Cardiac muscle cell (in vitro differentiated cells and primary cell): Measurements from ENCODE around the gene SH3BGR. TPM values are rescaled to one million over a fixed set of nuclear protein-coding genes. Genes with fewer than 3 reads are reported as not detected.

Experiments used
- DNase-seq, 2 donors: peaks; one replicate each; pipeline versions ENCODE4 v3.0.0 to v3.0.0-alpha.2; 2010 to 2017; ENCODE audit warnings: low read depth in 1 of 2, low spot score in 1 of 2
- H3K27ac ChIP-seq: fragments of 200-600 bp; sonication (generic); 2 replicates; pipeline ENCODE4 v1.5.1; 2016
- H3K27me3 ChIP-seq: fragments of 200-600 bp; sonication (generic); 2 replicates; pipeline ENCODE4 v1.6.0; 2016; ENCODE audit warnings: control low read depth
- H3K36me3 ChIP-seq: fragments of 200-600 bp; sonication (generic); 2 replicates; pipeline ENCODE4 v1.5.1; 2016; ENCODE audit warnings: control low read depth
- H3K4me1 ChIP-seq: fragments of 200-600 bp; sonication (generic); 2 replicates; pipeline ENCODE4 v1.8.1; 2017; ENCODE audit warnings: low read depth, mild to moderate bottlenecking, mixed run types
- H3K4me3 ChIP-seq: fragments of 200-600 bp; sonication (generic); 2 replicates; pipeline ENCODE4 v1.5.1; 2016; ENCODE audit warnings: mild to moderate bottlenecking
- H3K9me3 ChIP-seq: fragments of 200-600 bp; sonication (generic); 2 replicates; pipeline ENCODE4 v1.5.1; 2017; ENCODE audit warnings: low read depth, mild to moderate bottlenecking, control low read depth
- polyA plus RNA-seq: library from polyadenylated mRNA; unstranded; fragments of >200 nt; fragmentation: Nextera tagmentation; extraction: Ambion mirVana; gene quantifications from 2 replicates; pipeline ENCODE4 v1.2.1, GENCODE V29; 2016
- total RNA-seq: library from RNA; depleted of rRNA; stranded (reverse); fragments of >200 nt; gene quantifications from 2 replicates; pipeline ENCODE4 v1.2.3, GENCODE V29; 2016
- TF ChIP-seq, protein P1 (sequence below): IDR thresholded peaks from 2 replicates; pipeline ENCODE4 v1.5.1; 2012; ENCODE audit warnings: low read depth, mild to moderate bottlenecking, low read length

The SH3BGR gene
- total and polyA plus RNA-seq, 2 experiments from 2014 or later, result 168 to 326 TPM

DNA sequence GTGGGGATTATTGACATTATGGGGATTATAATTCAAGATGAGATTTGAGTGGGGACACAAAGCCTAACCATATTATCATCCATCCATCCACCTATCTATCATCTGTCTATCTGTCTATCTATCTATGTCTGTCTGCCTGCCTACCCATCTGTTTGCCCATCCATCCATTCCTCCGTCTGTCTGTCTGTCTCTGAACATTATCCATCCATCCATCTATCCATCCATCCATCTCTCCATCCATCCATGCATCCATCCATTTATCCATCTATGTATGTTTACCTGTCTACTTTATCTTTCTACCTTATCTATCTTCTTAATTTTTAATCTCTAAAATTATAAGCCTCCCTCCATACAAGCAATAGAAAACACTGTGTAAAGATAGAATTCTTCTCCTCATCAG, 47.4 kb downstream of the SH3BGR start:
- Histone ChIP-seq H3K4me3 (no peak overlapping the region), H3K36me3 (no peaks in the 10 kb centered on the region), H3K27ac (no peak overlapping the region), H3K4me1 (peaks cover 7% of the 10 kb centered on the region), H3K27me3 (no peaks in the 10 kb centered on the region), H3K9me3 (no peaks in the 10 kb centered on the region)
- TF ChIP-seq, protein P1, sequence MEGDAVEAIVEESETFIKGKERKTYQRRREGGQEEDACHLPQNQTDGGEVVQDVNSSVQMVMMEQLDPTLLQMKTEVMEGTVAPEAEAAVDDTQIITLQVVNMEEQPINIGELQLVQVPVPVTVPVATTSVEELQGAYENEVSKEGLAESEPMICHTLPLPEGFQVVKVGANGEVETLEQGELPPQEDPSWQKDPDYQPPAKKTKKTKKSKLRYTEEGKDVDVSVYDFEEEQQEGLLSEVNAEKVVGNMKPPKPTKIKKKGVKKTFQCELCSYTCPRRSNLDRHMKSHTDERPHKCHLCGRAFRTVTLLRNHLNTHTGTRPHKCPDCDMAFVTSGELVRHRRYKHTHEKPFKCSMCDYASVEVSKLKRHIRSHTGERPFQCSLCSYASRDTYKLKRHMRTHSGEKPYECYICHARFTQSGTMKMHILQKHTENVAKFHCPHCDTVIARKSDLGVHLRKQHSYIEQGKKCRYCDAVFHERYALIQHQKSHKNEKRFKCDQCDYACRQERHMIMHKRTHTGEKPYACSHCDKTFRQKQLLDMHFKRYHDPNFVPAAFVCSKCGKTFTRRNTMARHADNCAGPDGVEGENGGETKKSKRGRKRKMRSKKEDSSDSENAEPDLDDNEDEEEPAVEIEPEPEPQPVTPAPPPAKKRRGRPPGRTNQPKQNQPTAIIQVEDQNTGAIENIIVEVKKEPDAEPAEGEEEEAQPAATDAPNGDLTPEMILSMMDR, result no peak
- no peak for DNase-seq

DNA sequence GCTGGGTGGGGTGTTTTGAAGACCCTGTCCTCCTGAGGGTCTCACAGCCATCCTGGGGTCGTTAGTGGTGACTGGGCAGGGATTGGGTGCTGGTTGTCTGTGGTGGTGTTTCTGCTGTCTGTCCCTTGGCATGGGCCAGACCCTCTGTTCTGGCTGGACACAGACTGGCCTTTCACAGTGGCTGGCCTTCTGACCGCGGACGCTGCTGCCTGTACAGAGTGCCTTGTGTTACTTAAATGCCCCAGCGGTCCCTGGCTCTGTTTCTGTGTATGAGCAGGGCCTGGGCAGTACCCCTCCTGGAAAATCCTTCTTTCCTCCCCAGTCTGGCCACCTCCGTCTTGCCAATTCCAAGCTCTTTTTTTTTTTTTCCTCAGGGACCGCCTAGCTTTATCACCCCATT, 50.9 kb downstream of the SH3BGR start:
- TF ChIP-seq, protein P1, result no peak
- DNase-seq, result no peak
- peak overlapping the region; percentile 12 for H3K27ac ChIP-seq
- peaks cover 7% of the 10 kb centered on the region for H3K4me1 ChIP-seq
- no peak overlapping the region for H3K4me3 ChIP-seq
- H3K9me3 ChIP-seq, result no peaks in the 10 kb centered on the region
- no peaks in the 10 kb centered on the region for H3K36me3 ChIP-seq
- no peaks in the 10 kb centered on the region for H3K27me3 ChIP-seq

DNA sequence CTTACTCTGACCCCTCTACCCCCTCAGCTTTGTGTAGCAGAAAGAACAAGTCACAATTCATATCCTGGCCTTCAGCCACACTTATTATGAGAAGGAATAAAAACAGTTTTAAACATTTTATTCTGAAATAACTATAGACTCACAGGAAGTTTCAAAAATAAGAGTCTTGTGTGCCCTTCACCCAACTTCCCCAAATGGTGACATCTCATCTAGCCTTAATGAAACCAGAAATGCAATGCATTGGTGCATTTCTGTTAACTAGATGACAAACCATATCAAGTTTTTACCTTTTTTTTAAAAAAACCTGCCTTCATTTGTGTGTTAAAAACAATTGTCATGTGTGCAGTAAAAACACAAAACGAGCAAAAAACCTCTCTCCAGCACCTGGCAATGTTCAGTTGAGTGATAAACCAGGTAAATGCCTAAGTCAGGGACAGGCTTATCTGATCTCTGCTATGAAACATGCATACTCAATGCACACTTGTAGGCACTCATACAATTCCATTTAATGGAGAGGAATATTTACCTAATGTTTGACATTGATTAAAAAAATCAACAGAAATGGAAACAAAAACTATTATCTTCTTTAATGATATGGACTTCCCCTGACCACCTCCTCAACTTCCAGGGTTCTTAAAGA, 51.5 kb downstream of the SH3BGR start:
- Histone ChIP-seq H3K36me3 (no peaks in the 10 kb centered on the region), H3K27ac (no peak overlapping the region), H3K9me3 (no peaks in the 10 kb centered on the region), H3K4me3 (no peak overlapping the region), H3K4me1 (peaks cover 7% of the 10 kb centered on the region), H3K27me3 (no peaks in the 10 kb centered on the region)
- TF ChIP-seq, protein P1, result no peak
- DNase-seq, result no peak

DNA sequence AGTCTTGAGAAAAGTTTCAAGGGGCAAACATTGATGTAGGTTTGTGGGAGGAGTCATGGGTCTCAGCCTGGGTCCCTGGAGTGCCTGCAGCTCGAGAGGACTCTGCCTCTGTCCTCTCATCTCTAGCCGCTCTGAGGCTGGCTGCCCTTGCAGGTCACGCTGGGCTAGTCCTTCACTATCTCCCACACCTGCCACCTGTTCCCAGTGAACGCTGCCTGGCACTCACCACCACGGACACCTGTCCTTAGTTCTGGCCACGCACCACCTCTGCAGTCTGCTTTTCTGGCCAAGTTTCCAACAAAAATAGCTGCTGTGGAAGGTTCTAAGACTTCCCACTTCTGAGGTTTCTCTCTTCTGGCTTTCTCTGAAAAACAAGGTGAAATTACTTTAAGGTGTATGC, 52.5 kb downstream of the SH3BGR start:
- Histone ChIP-seq H3K4me3 (no peak overlapping the region), H3K36me3 (no peaks in the 10 kb centered on the region), H3K9me3 (no peaks in the 10 kb centered on the region), H3K27me3 (no peaks in the 10 kb centered on the region), H3K4me1 (peaks cover 7% of the 10 kb centered on the region), H3K27ac (no peak overlapping the region)
- DNase-seq, result no peak
- TF ChIP-seq, protein P1, result no peak

DNA sequence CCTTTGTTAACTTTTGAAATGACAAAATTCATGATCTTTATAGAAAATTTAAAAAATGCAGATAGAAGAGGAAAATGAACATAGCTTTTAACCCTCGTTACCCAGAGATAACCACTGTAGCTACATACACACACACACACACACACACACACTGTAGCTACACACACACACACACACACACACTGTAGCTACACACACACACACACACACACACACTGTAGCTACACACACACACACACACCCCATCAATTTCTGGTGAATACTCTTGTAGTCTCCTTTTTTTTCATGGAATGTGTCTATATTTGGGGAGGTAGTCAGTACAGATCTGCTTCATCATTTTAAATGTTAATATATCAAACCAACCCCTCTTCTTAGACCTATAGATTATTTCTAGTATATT, 58.5 kb downstream of the SH3BGR start:
- TF ChIP-seq, protein P1, result no peak
- H3K9me3 ChIP-seq, result no peaks in the 10 kb centered on the region
- H3K27me3 ChIP-seq, result no peaks in the 10 kb centered on the region
- no peak for DNase-seq
- H3K4me1 ChIP-seq, result no peaks in the 10 kb centered on the region
- H3K27ac ChIP-seq, result no peak overlapping the region
- H3K36me3 ChIP-seq, result peaks cover 2% of the 10 kb centered on the region
- H3K4me3 ChIP-seq, result no peak overlapping the region
